SK-N-SH (cell line): Measurements from ENCODE around the gene GAS1. TPM values are rescaled to one million over a fixed set of nuclear protein-coding genes. Genes with fewer than 3 reads are reported as not detected.

ENCODE experiments used
- CTCF ChIA-PET: fragments of 300-600, 350-600 bp; formaldehyde crosslinking; extraction: SDS; loops from one replicate; lab custom pipeline; 2021; lab: Yijun Ruan, JAX
- POLR2A ChIA-PET: fragments of 350-600 bp; sonication (Branson Sonifier 250); formaldehyde crosslinking; extraction: SDS; loops from one replicate; lab custom pipeline; 2020; ENCODE audit warnings: antibody characterized with exemption, inconsistent platforms; lab: Yijun Ruan, JAX
- DNase-seq: peaks from one replicate; pipeline ENCODE4 v3.0.0; 2012
- H2AFZ ChIP-seq: fragments of 200-600 bp; sonication (generic); 2 replicates; pipeline ENCODE4 v1.8.1; 2016; ENCODE audit warnings: antibody characterized with exemption, mild to moderate bottlenecking, low read depth
- H3F3A ChIP-seq: fragments of 200-600 bp; sonication (generic); replicated peaks from 2 replicates; pipeline ENCODE3; 2016; ENCODE audit warnings: antibody characterized with exemption, mild to moderate bottlenecking; ENCODE audit not compliant: insufficient read depth
- H3K27ac ChIP-seq, 2 experiments: fragments of 200-500 bp in 1 of 2; fragments of 200-600 bp in 1 of 2; sonication (Bioruptor generic) in 1 of 2; sonication (generic), shearing (Covaris generic) in 1 of 2; 2 replicates each; pipeline versions ENCODE4 v1.5.1 to v1.6.1; 2014 to 2016; ENCODE audit warnings: low read depth in 2 of 2, inconsistent platforms in 1 of 2, low read length in 1 of 2, mild to moderate bottlenecking in 1 of 2, mixed read lengths in 1 of 2
- H3K27me3 ChIP-seq: fragments of 200-600 bp; sonication (generic), shearing (Covaris generic); 2 replicates; pipeline ENCODE4 v1.6.1; 2016; ENCODE audit warnings: mixed run types; ENCODE audit not compliant: insufficient read depth
- H3K36me3 ChIP-seq, 2 experiments: fragments of 200-500 bp in 1 of 2; fragments of 200-600 bp in 1 of 2; sonication (Bioruptor generic) in 1 of 2; sonication (generic) in 1 of 2; replicated peaks in 1 of 2; 2 replicates each; pipeline versions ENCODE3 to v1.5.1; 2014 to 2016; ENCODE audit warnings: low read length in 1 of 2, mild to moderate bottlenecking in 1 of 2; ENCODE audit not compliant: insufficient read depth in 2 of 2, control insufficient read depth in 1 of 2
- H3K4me1 ChIP-seq, 2 experiments: fragments of 200-500 bp in 1 of 2; fragments of 200-600 bp in 1 of 2; sonication (Bioruptor generic) in 1 of 2; sonication (generic), shearing (Covaris generic) in 1 of 2; 2 replicates each; pipeline versions ENCODE4 v1.5.1 to v1.6.1; 2014 to 2016; ENCODE audit warnings: low read depth in 1 of 2, low read length in 1 of 2, mixed run types in 1 of 2; ENCODE audit not compliant: insufficient read depth in 2 of 2, control insufficient read depth in 1 of 2
- H3K4me2 ChIP-seq: fragments of 200-600 bp; sonication (generic), shearing (Covaris generic); 2 replicates; pipeline ENCODE4 v1.6.1; 2017; ENCODE audit warnings: mixed run types
- H3K4me3 ChIP-seq, 2 experiments: fragments of 200-500 bp in 1 of 2; fragments of 200-600 bp in 1 of 2; sonication (Bioruptor generic) in 1 of 2; sonication (generic), shearing (Covaris generic) in 1 of 2; 2 replicates each; pipeline versions ENCODE4 v1.5.1 to v1.8.1; 2014 to 2016; ENCODE audit warnings: low read depth in 2 of 2, inconsistent platforms in 1 of 2, low read length in 1 of 2, mild to moderate bottlenecking in 1 of 2, mixed read lengths in 1 of 2, moderate library complexity in 1 of 2
- H3K79me2 ChIP-seq: fragments of 200-600 bp; sonication (generic); 2 replicates; pipeline ENCODE4 v1.8.1; 2017; ENCODE audit warnings: mild to moderate bottlenecking; ENCODE audit not compliant: insufficient read depth
- H3K9ac ChIP-seq: fragments of 200-600 bp; sonication (generic); 2 replicates; pipeline ENCODE4 v1.6.1; 2017; ENCODE audit warnings: mixed run types
- H3K9me2 ChIP-seq: fragments of 200-600 bp; sonication (generic); 2 replicates; pipeline ENCODE4 v1.6.1; 2017; ENCODE audit warnings: mixed run types
- H3K9me3 ChIP-seq: fragments of 200-600 bp; sonication (generic); 2 replicates; pipeline ENCODE4 v1.6.1; 2017; ENCODE audit warnings: mixed run types, mild to moderate bottlenecking, moderate library complexity
- H4K20me1 ChIP-seq: fragments of 200-600 bp; sonication (generic); 2 replicates; pipeline ENCODE4 v1.6.1; 2017; ENCODE audit warnings: mild to moderate bottlenecking, mixed run types; ENCODE audit not compliant: insufficient read depth
- FOXM1 ChIP-seq: IDR thresholded peaks from 2 replicates; pipeline ENCODE4 v1.4.0; 2012; ENCODE audit warnings: low read depth, mild to moderate bottlenecking
- JUND ChIP-seq: IDR thresholded peaks from 2 replicates; pipeline ENCODE4 v1.4.0; 2012
- MEF2A ChIP-seq: IDR thresholded peaks from 2 replicates; pipeline ENCODE4 v1.4.0; 2012; ENCODE audit warnings: low read depth, borderline replicate concordance
- MXI1 ChIP-seq: IDR thresholded peaks from 2 replicates; pipeline ENCODE4 v1.6.1; 2012; ENCODE audit warnings: mild to moderate bottlenecking, low read depth, low read length, improper control_type of control experiment
- PBX3 ChIP-seq: IDR thresholded peaks from 2 replicates; pipeline ENCODE4; 2012
- POLR2AphosphoS5 ChIP-seq: IDR thresholded peaks from 2 replicates; pipeline ENCODE4 v1.6.1; 2012; ENCODE audit warnings: low read depth, low read length
- RAD21 ChIP-seq: IDR thresholded peaks from 2 replicates; pipeline ENCODE4 v1.6.1; 2012; ENCODE audit warnings: mild to moderate bottlenecking, low read length
- RCOR1 ChIP-seq: fragments of 150-350 bp; IDR thresholded peaks from 2 replicates; pipeline ENCODE4 v1.6.1; 2017; ENCODE audit warnings: antibody characterized with exemption, low read length
- SIN3A ChIP-seq: IDR thresholded peaks from 2 replicates; pipeline ENCODE4 v1.6.1; 2012; ENCODE audit warnings: low read depth, mild to moderate bottlenecking, low read length, moderate library complexity, borderline replicate concordance
- TAF1 ChIP-seq: IDR thresholded peaks from 2 replicates; pipeline ENCODE4 v1.6.1; 2012; ENCODE audit warnings: low read depth, mild to moderate bottlenecking, low read length, moderate library complexity, borderline replicate concordance
- USF1 ChIP-seq: IDR thresholded peaks from 2 replicates; pipeline ENCODE4 v1.4.0; 2012; ENCODE audit warnings: low read depth, borderline replicate concordance
- WGBS: methylation state at CpG from one replicate; pipeline ENCODE4 v1.1.6; 2017; ENCODE audit warnings: low lambda C conversion rate; 5-methylcytosine and 5-hydroxymethylcytosine counted together
- polyA plus RNA-seq, 3 experiments: library from polyadenylated mRNA; depleted of rRNA; stranded (reverse); fragments of >200 nt; gene quantifications; 2 replicates each; pipeline ENCODE4 v1.2.3, GENCODE V29; 2012
- TF ChIP-seq, protein P1 (sequence below): IDR thresholded peaks from 2 replicates; pipeline ENCODE4 v1.6.1; 2012; ENCODE audit warnings: mild to moderate bottlenecking, low read depth, low read length, moderate library complexity
- TF ChIP-seq, protein P2 (sequence below): IDR thresholded peaks from 2 replicates; pipeline ENCODE4 v1.4.0; 2012; ENCODE audit warnings: low read depth
- TF ChIP-seq, protein P3 (sequence below): IDR thresholded peaks from 2 replicates; pipeline ENCODE4 v1.4.0; 2012; ENCODE audit warnings: low read depth, borderline replicate concordance

Gene GAS1
- polyA plus RNA-seq, 1 of the 3 experiments (the other 2 are of a cell fraction), result 37.8 TPM

GRCh38 chr9:86944796-86945727 lies 2.2 kb downstream of the GAS1 start:
- Histone ChIP-seq H3F3A (peaks cover 10% of the 10 kb centered on the region), H3K27me3 (no peaks in the 10 kb centered on the region), H3K9ac (peak overlapping the region; percentile 73; the same call in 1 of the 2 replicates), H3K4me2 (peak overlapping the region; percentile 87), H3K79me2 (peaks cover 16% of the 10 kb centered on the region), H3K27ac (peak overlapping the region; percentile 85 to 93; a peak in 3 of 4 replicates), H4K20me1 (no peaks in the 10 kb centered on the region; the same call in 1 of the 2 replicates), H3K36me3 (peaks cover 0 to 6% of the 10 kb centered on the region in 2 experiments), H3K4me1 (peaks cover 5 to 12% of the 10 kb centered on the region in 2 experiments; a peak in 2 of 4 replicates), H3K9me3 (no peaks in the 10 kb centered on the region), H3K4me3 (peak overlapping the region; percentile 76 to 95), H3K9me2 (no peaks in the 10 kb centered on the region), H2AFZ (peak overlapping the region; percentile 88; the same call in 1 of the 2 replicates)
- DNase-seq, result peak; percentile 20
- TF ChIP-seq POLR2AphosphoS5 (peak; percentile 41; the same call in 1 of the 2 replicates), SIN3A (no peak), TAF1 (0 out of 2 replicates have a peak, but pooled peaks have one; percentile 7), USF1 (no peak)
- TF ChIP-seq, protein P1, sequence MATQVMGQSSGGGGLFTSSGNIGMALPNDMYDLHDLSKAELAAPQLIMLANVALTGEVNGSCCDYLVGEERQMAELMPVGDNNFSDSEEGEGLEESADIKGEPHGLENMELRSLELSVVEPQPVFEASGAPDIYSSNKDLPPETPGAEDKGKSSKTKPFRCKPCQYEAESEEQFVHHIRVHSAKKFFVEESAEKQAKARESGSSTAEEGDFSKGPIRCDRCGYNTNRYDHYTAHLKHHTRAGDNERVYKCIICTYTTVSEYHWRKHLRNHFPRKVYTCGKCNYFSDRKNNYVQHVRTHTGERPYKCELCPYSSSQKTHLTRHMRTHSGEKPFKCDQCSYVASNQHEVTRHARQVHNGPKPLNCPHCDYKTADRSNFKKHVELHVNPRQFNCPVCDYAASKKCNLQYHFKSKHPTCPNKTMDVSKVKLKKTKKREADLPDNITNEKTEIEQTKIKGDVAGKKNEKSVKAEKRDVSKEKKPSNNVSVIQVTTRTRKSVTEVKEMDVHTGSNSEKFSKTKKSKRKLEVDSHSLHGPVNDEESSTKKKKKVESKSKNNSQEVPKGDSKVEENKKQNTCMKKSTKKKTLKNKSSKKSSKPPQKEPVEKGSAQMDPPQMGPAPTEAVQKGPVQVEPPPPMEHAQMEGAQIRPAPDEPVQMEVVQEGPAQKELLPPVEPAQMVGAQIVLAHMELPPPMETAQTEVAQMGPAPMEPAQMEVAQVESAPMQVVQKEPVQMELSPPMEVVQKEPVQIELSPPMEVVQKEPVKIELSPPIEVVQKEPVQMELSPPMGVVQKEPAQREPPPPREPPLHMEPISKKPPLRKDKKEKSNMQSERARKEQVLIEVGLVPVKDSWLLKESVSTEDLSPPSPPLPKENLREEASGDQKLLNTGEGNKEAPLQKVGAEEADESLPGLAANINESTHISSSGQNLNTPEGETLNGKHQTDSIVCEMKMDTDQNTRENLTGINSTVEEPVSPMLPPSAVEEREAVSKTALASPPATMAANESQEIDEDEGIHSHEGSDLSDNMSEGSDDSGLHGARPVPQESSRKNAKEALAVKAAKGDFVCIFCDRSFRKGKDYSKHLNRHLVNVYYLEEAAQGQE, result no peak
- CTCF ChIA-PET, result interaction anchor here (0.6 to 5.3 kb wide), 6 partner anchors 12 to 877 kb away, joined by 3 to 32 read pairs (median 4); no protein-coding TSS in a partner anchor
- 31% methylated on average over 18 of the region's 27 CpGs for WGBS
- POLR2A ChIA-PET, result no interaction called here

DNA sequence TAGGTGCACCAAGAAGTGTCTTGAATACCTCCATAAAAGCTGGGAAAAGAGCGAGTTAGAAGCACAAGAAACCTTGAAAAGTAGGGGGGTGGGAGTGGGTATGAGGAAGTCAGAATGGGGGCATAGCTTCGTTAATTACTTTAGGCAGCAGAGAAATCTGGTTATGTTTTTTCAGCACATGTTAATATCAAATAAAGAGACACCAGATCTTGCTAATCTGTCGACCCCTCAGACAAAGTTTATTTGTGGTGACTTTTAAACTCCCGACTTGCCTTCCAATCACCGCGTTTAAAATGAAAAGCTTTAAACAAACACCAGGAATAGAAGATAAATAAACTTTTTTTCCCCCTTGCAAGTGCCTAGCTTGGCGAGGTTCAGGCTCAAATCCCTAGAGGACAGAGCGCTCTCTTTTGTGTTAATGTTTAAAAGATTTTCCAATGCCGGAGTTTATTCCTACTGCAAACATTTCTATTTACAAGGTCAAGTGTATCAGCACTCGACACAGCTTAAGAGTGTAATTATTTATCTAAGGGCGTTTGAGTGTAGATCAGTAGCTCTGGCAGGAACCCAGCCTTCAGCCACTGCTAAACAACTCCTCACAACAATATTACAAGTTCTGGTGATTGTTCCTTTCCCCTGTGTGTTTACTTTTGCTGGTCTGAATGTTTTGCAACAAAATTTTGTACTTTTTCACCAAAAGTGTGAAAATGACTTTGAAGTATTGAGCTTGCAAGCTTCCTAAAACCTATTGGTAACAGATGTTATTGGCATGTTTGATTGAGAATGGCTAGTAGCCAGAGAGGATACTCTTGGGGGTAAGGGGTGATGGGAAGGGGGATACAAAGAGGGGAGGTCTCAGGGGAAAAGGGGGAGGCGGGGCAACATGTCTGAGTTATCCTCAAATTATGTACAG lies 3.8 kb downstream of the GAS1 start:
- ChIA-PET CTCF (interaction anchor here (0.6 to 0.8 kb wide), 3 partner anchors 377 to 456 kb away, joined by 3 to 4 read pairs (median 3); no protein-coding TSS in a partner anchor), POLR2A (no interaction called here)
- Histone ChIP-seq H3K9me3 (no peaks in the 10 kb centered on the region), H3K4me2 (no peak overlapping the region), H3K27me3 (no peaks in the 10 kb centered on the region), H3K36me3 (peaks cover 0 to 6% of the 10 kb centered on the region in 2 experiments), H3K27ac (peak overlapping the region in 1 of 2 experiments; percentile 93; a peak in 1 of 4 replicates), H3F3A (peaks cover 5% of the 10 kb centered on the region), H3K79me2 (peaks cover 16% of the 10 kb centered on the region), H3K4me1 (peaks cover 5 to 6% of the 10 kb centered on the region in 2 experiments; a peak in 2 of 4 replicates), H2AFZ (no peak overlapping the region), H4K20me1 (no peaks in the 10 kb centered on the region; the same call in 1 of the 2 replicates), H3K4me3 (peak overlapping the region in 1 of 2 experiments; percentile 76; a peak in 1 of 4 replicates), H3K9me2 (no peaks in the 10 kb centered on the region), H3K9ac (no peak overlapping the region)
- DNase-seq, result no peak
- 68% methylated on average over 12 of the region's 12 CpGs for WGBS
- TF ChIP-seq MXI1 (no peak), RAD21 (no peak), RCOR1 (no peak), FOXM1 (no peak), POLR2AphosphoS5 (peak; percentile 77), JUND (no peak; the same call in 1 of the 2 replicates), PBX3 (no peak), MEF2A (no peak)
- TF ChIP-seq, protein P2, sequence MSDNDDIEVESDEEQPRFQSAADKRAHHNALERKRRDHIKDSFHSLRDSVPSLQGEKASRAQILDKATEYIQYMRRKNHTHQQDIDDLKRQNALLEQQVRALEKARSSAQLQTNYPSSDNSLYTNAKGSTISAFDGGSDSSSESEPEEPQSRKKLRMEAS, result no peak
- TF ChIP-seq, protein P3, sequence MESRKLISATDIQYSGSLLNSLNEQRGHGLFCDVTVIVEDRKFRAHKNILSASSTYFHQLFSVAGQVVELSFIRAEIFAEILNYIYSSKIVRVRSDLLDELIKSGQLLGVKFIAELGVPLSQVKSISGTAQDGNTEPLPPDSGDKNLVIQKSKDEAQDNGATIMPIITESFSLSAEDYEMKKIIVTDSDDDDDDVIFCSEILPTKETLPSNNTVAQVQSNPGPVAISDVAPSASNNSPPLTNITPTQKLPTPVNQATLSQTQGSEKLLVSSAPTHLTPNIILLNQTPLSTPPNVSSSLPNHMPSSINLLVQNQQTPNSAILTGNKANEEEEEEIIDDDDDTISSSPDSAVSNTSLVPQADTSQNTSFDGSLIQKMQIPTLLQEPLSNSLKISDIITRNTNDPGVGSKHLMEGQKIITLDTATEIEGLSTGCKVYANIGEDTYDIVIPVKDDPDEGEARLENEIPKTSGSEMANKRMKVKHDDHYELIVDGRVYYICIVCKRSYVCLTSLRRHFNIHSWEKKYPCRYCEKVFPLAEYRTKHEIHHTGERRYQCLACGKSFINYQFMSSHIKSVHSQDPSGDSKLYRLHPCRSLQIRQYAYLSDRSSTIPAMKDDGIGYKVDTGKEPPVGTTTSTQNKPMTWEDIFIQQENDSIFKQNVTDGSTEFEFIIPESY, result 0 out of 2 replicates have a peak, but pooled peaks have one; percentile 23
